GM12878 (cell line): ENCODE data around the gene USP10. TPM values are rescaled to one million over a fixed set of nuclear protein-coding genes. Genes with fewer than 3 reads are reported as not detected.

Source experiments
- ATAC-seq: fragments of 200-7000 bp; cut with Tn5 transposase; 3 replicates; pipeline ENCODE4 v1.9.1; 2020; ENCODE audit warnings: mild to moderate bottlenecking, moderate library complexity
- BruUV-seq: library from RNA; stranded (reverse); fragments of 400-500 nt; replicated peaks from 2 replicates; lab custom pipeline; 2021; lab: Mats Ljungman, UMichigan
- CTCF ChIA-PET: fragments of 300-600 bp; sonication (Branson Sonifier 250); formaldehyde crosslinking; extraction: SDS; loops from one replicate; lab custom pipeline; 2021; ENCODE audit warnings: inconsistent platforms; lab: Yijun Ruan, JAX
- POLR2A ChIA-PET: fragments of 350-600 bp; formaldehyde crosslinking; extraction: SDS; loops from one replicate; lab custom pipeline; 2021; ENCODE audit warnings: inconsistent platforms; lab: Charles Lee
- RAD21 ChIA-PET: fragments of 300-600 bp; sonication (Branson Sonifier 250); formaldehyde crosslinking; loops from one replicate; lab custom pipeline; 2023; ENCODE audit warnings: antibody characterized with exemption; ENCODE audit not compliant: unreplicated experiment; lab: Charles Lee
- SMC1A ChIA-PET: fragments of 300-600 bp; sonication (Branson Sonifier 250); formaldehyde crosslinking; loops from one replicate; lab custom pipeline; 2023; ENCODE audit not compliant: unreplicated experiment, uncharacterized antibody; lab: Charles Lee
- DNase-seq: peaks from one replicate; pipeline ENCODE4 v3.0.0-alpha.2; 2011; ENCODE audit warnings: low read depth, low spot score
- FAIRE-seq: peaks from 3 replicates; lab custom pipeline; 2011; peaks lifted over from hg19 to GRCh38; lab: Jason Lieb, UNC
- H2AFZ ChIP-seq: 2 replicates; pipeline ENCODE4 v1.6.0; 2011; ENCODE audit warnings: low read depth, low read length, control low read depth; ENCODE audit not compliant: control insufficient read depth
- H3K27ac ChIP-seq: 2 replicates; pipeline ENCODE4 v1.5.1; 2011; ENCODE audit warnings: control low read depth; ENCODE audit not compliant: control insufficient read depth, insufficient read depth
- H3K27me3 ChIP-seq, 2 experiments: replicated peaks in 1 of 2; 2 replicates each; pipeline versions ENCODE4 v1.6.0 to v1.6.1; 2011; ENCODE audit warnings: low read length in 1 of 2; ENCODE audit not compliant: control insufficient read depth in 2 of 2, insufficient read depth in 2 of 2
- H3K36me3 ChIP-seq, 2 experiments: 2 replicates each; pipeline ENCODE4 v1.5.1; 2011; ENCODE audit warnings: low read length in 1 of 2; ENCODE audit not compliant: control insufficient read depth in 2 of 2, insufficient read depth in 2 of 2
- H3K4me1 ChIP-seq: 2 replicates; pipeline ENCODE4 v1.6.1; 2011; ENCODE audit warnings: mild to moderate bottlenecking, low read length, moderate library complexity, mixed read lengths; ENCODE audit not compliant: control insufficient read depth, insufficient read depth
- H3K4me2 ChIP-seq: 2 replicates; pipeline ENCODE4 v1.6.0; 2011; ENCODE audit warnings: control low read depth; ENCODE audit not compliant: control insufficient read depth, insufficient read depth
- H3K4me3 ChIP-seq: fragments of 200-600 bp; sonication (generic); 2 replicates; pipeline ENCODE4 v1.5.1; 2016
- H3K79me2 ChIP-seq: 2 replicates; pipeline ENCODE4 v1.6.0; 2011; ENCODE audit warnings: low read length; ENCODE audit not compliant: control insufficient read depth, insufficient read depth
- H3K9ac ChIP-seq: 2 replicates; pipeline ENCODE4 v1.8.0; 2011; ENCODE audit warnings: low read length, control low read depth, mixed read lengths; ENCODE audit not compliant: control insufficient read depth, insufficient read depth
- H3K9me3 ChIP-seq: replicated peaks from 3 replicates; pipeline ENCODE4 v1.5.1; 2011; ENCODE audit warnings: mild to moderate bottlenecking, low read length; ENCODE audit not compliant: control insufficient read depth, insufficient read depth
- H4K20me1 ChIP-seq: 2 replicates; pipeline ENCODE4 v1.6.0; 2011; ENCODE audit not compliant: control insufficient read depth, insufficient read depth
- ATF7 ChIP-seq: fragments of 450-650 bp; IDR thresholded peaks from 2 replicates; pipeline ENCODE4 v1.6.1; 2016; ENCODE audit warnings: low read depth, mild to moderate bottlenecking
- BACH1 ChIP-seq: fragments of 450-650 bp; IDR thresholded peaks from 2 replicates; pipeline ENCODE4 v1.6.1; 2017; ENCODE audit warnings: mild to moderate bottlenecking, borderline replicate concordance
- BHLHE40 ChIP-seq, 2 experiments: fragments of 450-650 bp in 1 of 2; IDR thresholded peaks; 2 replicates each; pipeline ENCODE4 v1.6.1; 2011 to 2017; ENCODE audit warnings: low read depth in 2 of 2, borderline replicate concordance in 1 of 2, improper control_type of control experiment in 1 of 2, low read length in 1 of 2, mild to moderate bottlenecking in 1 of 2
- CBX3 ChIP-seq: fragments of 200-600 bp; sonication (generic); IDR thresholded peaks from 2 replicates; pipeline ENCODE4 v1.6.1; 2016; ENCODE audit warnings: low read depth, borderline replicate concordance
- CHD2 ChIP-seq: IDR thresholded peaks from 2 replicates; pipeline ENCODE4 v1.6.1; 2011; ENCODE audit warnings: low read depth, low read length, improper control_type of control experiment, borderline replicate concordance
- EED ChIP-seq: sonication (generic); IDR thresholded peaks from 2 replicates; pipeline ENCODE4 v1.6.1; 2016; ENCODE audit warnings: antibody characterized with exemption, low read depth
- EZH2 ChIP-seq: IDR thresholded peaks from 2 replicates; pipeline ENCODE4 v1.6.1; 2012; ENCODE audit warnings: low read depth, mild to moderate bottlenecking, control low read depth, inconsistent platforms, low read length, borderline replicate concordance; ENCODE audit not compliant: control insufficient read depth
- HDAC6 ChIP-seq: fragments of 200-600 bp; sonication (generic); IDR thresholded peaks from one replicate; pipeline ENCODE4 v1.8.0; 2017; ENCODE audit warnings: antibody characterized with exemption; ENCODE audit not compliant: unreplicated experiment
- HDGF ChIP-seq: fragments of 450-650 bp; IDR thresholded peaks from 2 replicates; pipeline ENCODE4 v1.6.1; 2016; ENCODE audit warnings: antibody characterized with exemption
- JUND ChIP-seq: IDR thresholded peaks from 2 replicates; pipeline ENCODE4 v1.6.1; 2012; ENCODE audit warnings: low read depth, mild to moderate bottlenecking, low read length, improper control_type of control experiment, moderate library complexity
- KDM1A ChIP-seq: fragments of 200-600 bp; sonication (generic); IDR thresholded peaks from 2 replicates; pipeline ENCODE4 v1.6.1; 2016; ENCODE audit warnings: borderline replicate concordance
- KLF5 ChIP-seq: fragments of 450-650 bp; IDR thresholded peaks from 2 replicates; pipeline ENCODE4 v1.6.1; 2014; ENCODE audit warnings: mild to moderate bottlenecking; ENCODE audit not compliant: partially characterized antibody
- MEF2A ChIP-seq: IDR thresholded peaks from 2 replicates; pipeline ENCODE4 v1.6.1; 2011; ENCODE audit warnings: low read depth, mild to moderate bottlenecking, low read length, moderate library complexity; ENCODE audit not compliant: insufficient read depth
- NFYA ChIP-seq: IDR thresholded peaks from 2 replicates; pipeline ENCODE4 v1.6.1; 2011; ENCODE audit warnings: low read depth, mild to moderate bottlenecking, low read length, improper control_type of control experiment, borderline replicate concordance
- STAT1 ChIP-seq: fragments of 450-650 bp; conservative IDR thresholded peaks from 2 replicates; pipeline ENCODE4 v1.6.1; 2014; ENCODE audit warnings: antibody characterized with exemption, mild to moderate bottlenecking
- TAF1 ChIP-seq: IDR thresholded peaks from 2 replicates; pipeline ENCODE4 v1.6.1; 2011; ENCODE audit warnings: mild to moderate bottlenecking, low read depth, low read length, borderline replicate concordance
- ZBED1 ChIP-seq: IDR thresholded peaks from 2 replicates; pipeline ENCODE4 v1.6.1; 2016; ENCODE audit warnings: borderline replicate concordance
- WGBS: methylation state at CpG from one replicate; pipeline ENCODE4 v1.1.6; 2016; ENCODE audit warnings: low lambda C conversion rate; ENCODE audit not compliant: insufficient replicate concordance, insufficient coverage; ENCODE audit errors: missing lambda C conversion rate; 5-methylcytosine and 5-hydroxymethylcytosine counted together
- in situ Hi-C: fragments of 300-500 bp; cut with MboI; formaldehyde crosslinking; loops from 9 replicates; pipeline ENCODE4 v1.14.3; 2018; ENCODE audit warnings: mixed read lengths
- intact Hi-C: fragments of 100-400 bp; cut with micrococcal nuclease; formaldehyde crosslinking; loops from one replicate; pipeline ENCODE4 v1.14.2; 2022; ENCODE audit not compliant: unreplicated experiment
- polyA plus RNA-seq, 11 experiments: library from polyadenylated mRNA; depleted of rRNA in 4 of 11; unstranded in 6 of 11; stranded (reverse) in 5 of 11; fragments of >200 nt; fragmentation: Nextera tagmentation in 4 of 11; fragmentation: Illumina TruSeq in 1 of 11; extraction: Ambion mirVana in 4 of 11; extraction: Trizol in 1 of 11; gene quantifications; 1 replicate in 1 of 11; 2 replicates in 10 of 11; pipeline versions ENCODE4 v1.2.1 to v1.2.3, GENCODE V29; 2011 to 2016; ENCODE audit warnings: inconsistent platforms in 2 of 11, missing spikeins in 2 of 11, low read depth in 1 of 11
- total RNA-seq, 4 experiments: library from RNA; depleted of rRNA in 3 of 4; stranded (reverse); fragments of >200 nt in 3 of 4; fragmentation: Illumina TruSeq in 1 of 4; extraction: Trizol in 1 of 4; gene quantifications; 2 replicates each; pipeline versions ENCODE4 v1.2.1 to v1.2.3, GENCODE V29; 2013 to 2021
- TF ChIP-seq, protein P1 (sequence below): fragments of 450-650 bp; formaldehyde crosslinking; IDR thresholded peaks from 2 replicates; pipeline ENCODE4 v1.4.0; 2022; ENCODE audit warnings: mild to moderate bottlenecking, moderate library complexity

Gene USP10
- total and polyA plus RNA-seq, 10 of the 15 experiments (the other 5 are each of a cell fraction or from before 2014, with no cell fraction given), result 46.1 to 160 (median 105) TPM

DNA sequence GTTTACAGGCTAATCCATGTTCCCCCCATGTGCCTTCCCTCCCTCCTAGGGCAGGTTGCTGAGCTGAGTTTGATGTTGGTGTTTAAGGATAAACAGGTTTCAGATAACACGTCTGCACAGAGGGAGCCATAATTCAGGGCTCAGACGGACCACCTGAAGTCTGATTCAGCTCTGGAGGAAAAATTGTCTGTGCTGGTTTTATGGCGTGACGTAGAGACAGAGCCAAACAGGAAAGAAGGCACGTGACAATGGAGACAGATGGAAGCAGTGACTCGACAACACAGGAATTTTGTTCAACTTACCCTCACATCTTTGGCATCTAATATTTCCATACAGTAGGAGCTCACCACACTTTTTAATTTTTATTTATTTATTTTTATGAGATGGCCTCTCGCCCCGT, 10.7 kb upstream of the USP10 start (continued):
- TF ChIP-seq, protein P1, sequence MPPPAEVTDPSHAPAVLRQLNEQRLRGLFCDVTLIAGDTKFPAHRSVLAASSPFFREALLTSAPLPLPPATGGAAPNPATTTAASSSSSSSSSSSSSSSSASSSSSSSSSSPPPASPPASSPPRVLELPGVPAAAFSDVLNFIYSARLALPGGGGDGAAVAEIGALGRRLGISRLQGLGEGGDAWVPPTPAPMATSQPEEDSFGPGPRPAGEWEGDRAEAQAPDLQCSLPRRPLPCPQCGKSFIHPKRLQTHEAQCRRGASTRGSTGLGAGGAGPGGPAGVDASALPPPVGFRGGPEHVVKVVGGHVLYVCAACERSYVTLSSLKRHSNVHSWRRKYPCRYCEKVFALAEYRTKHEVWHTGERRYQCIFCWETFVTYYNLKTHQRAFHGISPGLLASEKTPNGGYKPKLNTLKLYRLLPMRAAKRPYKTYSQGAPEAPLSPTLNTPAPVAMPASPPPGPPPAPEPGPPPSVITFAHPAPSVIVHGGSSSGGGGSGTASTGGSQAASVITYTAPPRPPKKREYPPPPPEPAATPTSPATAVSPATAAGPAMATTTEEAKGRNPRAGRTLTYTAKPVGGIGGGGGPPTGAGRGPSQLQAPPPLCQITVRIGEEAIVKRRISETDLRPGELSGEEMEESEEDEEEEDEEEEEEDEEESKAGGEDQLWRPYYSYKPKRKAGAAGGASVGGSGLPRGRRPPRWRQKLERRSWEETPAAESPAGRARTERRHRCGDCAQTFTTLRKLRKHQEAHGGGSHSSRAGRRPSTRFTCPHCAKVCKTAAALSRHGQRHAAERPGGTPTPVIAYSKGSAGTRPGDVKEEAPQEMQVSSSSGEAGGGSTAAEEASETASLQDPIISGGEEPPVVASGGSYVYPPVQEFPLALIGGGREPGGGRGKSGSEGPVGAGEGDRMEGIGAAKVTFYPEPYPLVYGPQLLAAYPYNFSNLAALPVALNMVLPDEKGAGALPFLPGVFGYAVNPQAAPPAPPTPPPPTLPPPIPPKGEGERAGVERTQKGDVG, result no peak
- TF ChIP-seq CBX3 (no peak), CHD2 (no peak), NFYA (no peak)

DNA sequence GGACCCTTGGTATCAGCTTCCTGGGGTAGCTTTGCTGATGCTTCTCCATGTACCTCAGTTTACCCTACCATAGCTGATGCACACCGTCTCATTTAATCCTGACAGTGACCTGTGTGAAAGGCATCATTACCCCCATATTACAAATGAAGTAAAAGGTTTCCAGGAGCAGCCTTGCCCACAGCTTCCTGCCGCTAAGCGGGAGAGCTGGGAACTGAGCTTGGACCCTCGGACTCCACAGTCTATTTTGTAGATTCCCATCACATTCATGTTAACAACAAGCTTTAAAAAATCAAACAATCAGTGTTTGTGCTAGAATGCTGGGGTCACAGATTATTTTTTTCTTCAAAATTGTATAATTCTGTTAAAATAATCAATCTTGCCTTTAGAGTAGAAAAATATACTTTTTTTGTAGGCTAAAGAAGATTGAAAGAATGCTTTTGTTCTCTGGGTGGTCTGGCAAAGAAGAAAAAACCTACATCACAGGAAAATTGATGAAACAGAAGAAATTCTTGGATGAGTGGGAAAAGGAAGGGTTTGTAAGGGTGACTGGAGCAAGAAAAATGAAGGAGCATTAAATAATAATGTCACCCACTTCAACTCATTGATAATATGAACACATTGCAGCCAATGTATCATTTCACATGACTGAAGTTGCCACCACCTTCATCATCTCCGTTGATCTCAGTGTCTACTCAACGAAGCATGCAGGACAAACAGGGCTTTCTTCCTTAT, 9.5 kb upstream of the USP10 start:
- Histone ChIP-seq H3K27ac (no peak overlapping the region), H2AFZ (no peak overlapping the region), H3K9ac (no peak overlapping the region), H3K4me3 (no peak overlapping the region), H3K4me1 (peaks cover 10% of the 10 kb centered on the region), H3K79me2 (no peaks in the 10 kb centered on the region), H3K4me2 (no peak overlapping the region), H4K20me1 (no peaks in the 10 kb centered on the region), H3K27me3 (no peaks in the 10 kb centered on the region), H3K36me3 (no peaks in the 10 kb centered on the region), H3K9me3 (no peaks in the 10 kb centered on the region; the same call in 2 of the 3 replicates)
- ChIA-PET POLR2A (no interaction called here), SMC1A (interaction anchor here (0.8 kb wide), 1 partner anchor 11 kb away, joined by 3 read pairs; no protein-coding TSS in a partner anchor), RAD21 (no interaction called here), CTCF (interaction anchor here (0.8 to 1.8 kb wide), 3 partner anchors 13 to 36 kb away, joined by 3 to 5 read pairs (median 4); no protein-coding TSS in a partner anchor)
- in situ Hi-C loops (no loop called here), intact Hi-C loops (no loop called here)
- WGBS, result 71% methylated on average over 6 of the region's 6 CpGs
- DNase-seq (no peak), ATAC-seq (no peak), FAIRE-seq (no peak)
- no TSS peak for BruUV-seq
- TF ChIP-seq STAT1 (no peak), ZBED1 (no peak), BHLHE40 (IDR thresholded peaks at IDR 0.05; ENCODE audit: borderline replicate concordance in 1 of 2, low read depth in 2 of 2, low read length in 1 of 2) (no peak), NFYA (no peak), EED (no peak), EZH2 (no peak), TAF1 (no peak), KLF5 (no peak), KDM1A (no peak), HDAC6 (no peak), MEF2A (no peak), BACH1 (no peak), ATF7 (no peak), JUND (no peak), HDGF (no peak)
